Putamen (tissue), 1 donor: ENCODE results near the gene PHACTR4.
"Not testable (repeated sequence)": the region's sequence is repeated elsewhere in the genome, so short reads cannot be mapped to it uniquely, and the experiment has no call there.

Experiments used
- DNase-seq: peaks from one replicate; pipeline ENCODE4 v3.0.0-alpha.2; 2016; ENCODE audit warnings: low spot score

PHACTR4 gene

GRCh38 chr1:28525002-28525642, 155.6 kb downstream of the PHACTR4 start:
- DNase-seq: not testable (repeated sequence)

GRCh38 chr1:28526886-28527285, 157.3 kb downstream of the PHACTR4 start:
- DNase-seq: no peak

- no peak for DNase-seq
Measured at GRCh38 chr1:28530456-28530855, 160.9 kb downstream of the PHACTR4 start.

DNA sequence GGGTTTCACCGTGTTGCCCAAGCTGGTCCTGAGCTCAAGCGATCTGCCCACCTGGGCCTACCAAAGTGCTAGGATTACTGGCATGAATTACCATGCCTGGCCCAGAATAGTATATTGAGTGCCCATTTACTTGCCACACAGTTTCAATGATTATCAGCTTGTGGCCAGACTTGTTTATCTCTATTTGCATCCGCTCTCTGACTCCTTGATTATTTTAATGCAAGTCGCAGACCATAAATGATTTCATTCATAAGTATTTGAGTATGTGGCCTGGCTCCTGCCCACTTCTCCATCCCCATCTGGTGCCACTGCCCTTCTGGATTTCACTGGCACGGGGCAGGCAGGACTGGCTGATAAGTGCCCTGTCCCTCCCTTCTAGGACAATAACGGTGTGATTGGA, 165.1 kb downstream of the PHACTR4 start:
- no peak for DNase-seq

- no peak for DNase-seq
Measured at GRCh38 chr1:28535180-28535579, 165.6 kb downstream of the PHACTR4 start.

DNA sequence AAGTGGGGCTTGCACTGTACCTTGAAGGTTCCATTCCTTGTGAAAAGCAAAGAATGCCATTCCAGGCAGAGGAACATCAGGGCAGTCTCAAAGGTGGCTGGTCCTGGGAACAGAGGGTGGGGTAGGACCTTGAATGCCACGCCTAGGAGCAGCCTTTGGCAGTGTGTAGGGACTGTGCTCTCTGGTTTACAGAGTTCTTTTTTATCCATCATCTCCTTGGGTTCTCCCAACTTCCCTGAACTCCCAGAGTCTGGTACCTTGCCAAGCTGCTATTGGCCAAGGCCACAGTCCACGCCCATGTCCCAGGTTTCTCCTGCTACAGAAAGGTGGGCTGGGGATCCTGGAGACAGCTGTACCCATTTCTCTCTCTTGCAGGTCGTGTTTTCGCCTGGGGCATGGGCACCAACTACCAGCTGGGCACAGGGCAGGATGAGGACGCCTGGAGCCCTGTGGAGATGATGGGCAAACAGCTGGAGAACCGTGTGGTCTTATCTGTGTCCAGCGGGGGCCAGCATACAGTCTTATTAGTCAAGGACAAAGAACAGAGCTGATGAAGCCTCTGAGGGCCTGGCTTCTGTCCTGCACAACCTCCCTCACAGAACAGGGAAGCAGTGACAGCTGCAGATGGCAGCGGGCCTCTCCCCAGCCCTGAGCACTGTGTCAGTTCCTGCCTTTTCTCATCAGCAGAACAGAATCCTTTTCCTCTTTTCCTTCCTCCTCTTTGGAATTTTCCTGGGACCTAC, 168.1 kb downstream of the PHACTR4 start:
- DNase-seq: no peak

- no peak for DNase-seq
Measured at GRCh38 chr1:28538286-28538685, 168.7 kb downstream of the PHACTR4 start.

DNA sequence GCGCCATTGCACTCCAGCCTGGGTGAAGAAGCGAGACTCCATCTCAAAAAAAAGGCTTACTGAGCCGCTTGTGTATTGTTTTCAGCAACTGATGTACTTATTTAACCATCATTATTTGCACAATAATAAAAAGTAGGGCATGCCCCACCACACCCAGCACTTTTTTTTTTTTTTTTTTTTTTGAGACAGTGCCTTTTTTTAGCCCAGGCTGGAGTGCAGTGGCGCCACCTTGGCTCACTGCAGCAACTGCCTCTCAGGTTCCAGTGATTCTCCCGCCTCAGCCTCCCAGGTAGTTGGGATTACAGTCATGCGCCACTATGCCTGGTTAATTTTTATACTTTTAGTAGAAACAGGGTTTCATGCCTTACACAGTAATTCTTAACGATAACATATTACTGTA, 171.1 kb downstream of the PHACTR4 start:
- DNase-seq: no peak

- DNase-seq: not testable (repeated sequence)
Measured at GRCh38 chr1:28541414-28542015, 172.0 kb downstream of the PHACTR4 start.

GRCh38 chr1:28545246-28545628, 175.7 kb downstream of the PHACTR4 start:
- no peak for DNase-seq

DNA sequence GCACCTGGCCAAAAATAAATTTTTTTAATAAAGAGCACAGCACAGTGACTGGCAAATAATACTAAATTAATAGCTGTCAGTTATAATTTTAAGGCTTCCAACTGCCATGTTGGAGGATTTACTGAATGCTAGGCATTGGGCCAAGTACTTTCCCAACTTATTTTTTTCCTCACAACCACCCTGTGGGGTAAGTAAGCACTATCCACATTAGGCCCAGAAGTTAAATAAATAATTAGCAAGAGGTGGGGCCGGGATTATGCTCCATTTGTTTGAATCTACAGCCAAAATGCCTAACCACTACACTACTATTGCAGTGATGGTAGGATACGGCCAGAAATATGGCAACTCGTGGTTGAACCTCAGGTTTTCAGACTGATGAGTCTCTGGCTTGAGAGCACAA, 178.8 kb downstream of the PHACTR4 start:
- DNase-seq: no peak
